ENCODE data around the gene CAMK2A. TPM values are rescaled to one million over a fixed set of nuclear protein-coding genes. Genes with fewer than 3 reads are reported as not detected.

CAMK2A gene
- total and polyA plus RNA-seq, 2 of the 4 experiments (the other 2 are of a cell fraction), result 0.18 to 0.19 TPM

DNA sequence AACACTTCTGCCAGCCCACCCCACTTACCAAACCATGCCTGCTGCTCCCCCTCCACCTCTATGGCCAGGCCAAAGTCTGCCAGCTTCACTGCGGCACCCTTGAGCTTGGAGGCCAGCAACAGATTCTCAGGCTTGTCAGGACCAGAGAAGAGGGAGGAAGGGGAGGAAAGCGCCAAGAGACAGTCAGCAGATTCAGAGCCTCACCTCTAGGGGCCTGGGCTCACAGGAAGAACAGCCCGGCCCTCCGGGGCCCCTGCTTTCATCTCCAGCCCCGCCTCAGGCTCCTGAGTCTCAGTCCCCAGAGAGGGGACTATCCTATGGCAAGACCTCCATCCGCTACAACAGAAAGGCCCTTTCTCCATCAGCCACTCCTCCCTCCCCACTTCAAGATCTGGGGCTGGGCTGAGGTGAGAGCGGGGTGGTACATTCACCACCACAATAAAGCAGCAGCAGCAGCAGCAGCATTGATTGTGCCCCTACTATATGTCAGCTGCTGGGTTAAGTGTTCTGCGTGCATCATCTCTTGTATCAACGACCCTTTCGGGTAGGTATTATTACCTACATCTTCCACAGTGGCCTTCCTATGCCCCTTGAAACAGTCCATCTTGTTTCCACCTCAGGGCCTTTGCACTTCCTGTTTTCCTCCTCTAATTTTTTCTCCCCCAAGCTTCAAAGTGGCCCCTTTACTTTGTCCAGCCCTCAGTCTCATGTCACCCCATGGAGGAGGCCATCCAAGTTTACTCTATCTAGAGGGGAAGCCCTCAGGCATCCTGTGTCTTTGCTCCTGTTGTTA, 36.0 kb downstream of the CAMK2A start:
- no peak overlapping the region for H4K91ac ChIP-seq (ENCODE audit: insufficient read depth, low read depth, low read length)

More for the DNA sequence above, 36.0 kb downstream of the CAMK2A start:
- Histone ChIP-seq H4K5ac (ENCODE audit: low read depth, low read length) (no peak overlapping the region), H3K9me3 (ENCODE audit: control insufficient read depth, insufficient read depth, low read length) (no peaks in the 10 kb centered on the region), H3K79me1 (ENCODE audit: low read depth in 1 of 2, low read length in 2 of 2) (no peaks in the 10 kb centered on the region), H3K4me2 (ENCODE audit: low read depth, low read length) (no peak overlapping the region), H2BK120ac (ENCODE audit: low read depth, low read length) (no peak overlapping the region), H3K4ac (ENCODE audit: low read depth, low read length) (no peak overlapping the region), H2AK9ac (replicated peaks; ENCODE audit: low read depth, low read length, poor library complexity) (no peak overlapping the region), H3K56ac (ENCODE audit: extremely low read depth, insufficient read depth, low read length) (no peak overlapping the region), H2BK20ac (ENCODE audit: low read depth, low read length) (no peak overlapping the region), H4K8ac (ENCODE audit: low read depth in 2 of 2, low read length in 2 of 2) (no peak overlapping the region), H3K4me1 (ENCODE audit: control insufficient read depth, insufficient read depth, low read length) (peaks cover 2% of the 10 kb centered on the region; the same call in 1 of the 2 replicates), H3K14ac (replicated peaks; ENCODE audit: low read depth, low read length) (no peak overlapping the region), H2AK5ac (ENCODE audit: low read depth, low read length) (no peak overlapping the region), H3K23ac (ENCODE audit: low read depth, low read length) (no peak overlapping the region), H3K36me3 (ENCODE audit: control insufficient read depth, insufficient read depth, low read length) (no peaks in the 10 kb centered on the region), H2BK15ac (ENCODE audit: low read depth, low read length) (no peak overlapping the region), H3K18ac (ENCODE audit: low read depth, low read length) (no peak overlapping the region), H3K9me1 (ENCODE audit: insufficient read depth, low read length) (no peaks in the 10 kb centered on the region), H2AFZ (replicated peaks; ENCODE audit: low read length, poor library complexity) (no peak overlapping the region), H3K27me3 (ENCODE audit: control insufficient read depth, insufficient read depth, low read length) (no peaks in the 10 kb centered on the region; the same call in 1 of the 2 replicates), H3K27ac (ENCODE audit: insufficient read depth, low read length) (no peak overlapping the region), H3K4me3 (ENCODE audit: insufficient read depth, low read depth, low read length) (no peak overlapping the region), H3K9ac (ENCODE audit: low read depth, low read length) (no peak overlapping the region), H2BK5ac (ENCODE audit: low read depth, low read length, poor library complexity, severe bottlenecking) (no peak overlapping the region), H4K20me1 (ENCODE audit: insufficient read depth, low read length) (no peaks in the 10 kb centered on the region)
- DNase-seq (no peak), ATAC-seq (ENCODE audit: low read depth) (no peak)
- in situ Hi-C loops (cut with MboI; ENCODE audit: low sequenced_read_pairs) (no loop called here), intact Hi-C loops (cut with micrococcal nuclease) (no loop called here), dilution Hi-C loops (cut with HindIII; ENCODE audit: low sequenced_read_pairs, unreplicated experiment) (no loop called here)
- CTCF ChIA-PET, result no interaction called here
- no TSS peak for BruUV-seq (replicated peaks)
- POLR2A ChIA-PET (ENCODE audit: unreplicated experiment), result no interaction called here
- TF ChIP-seq FOS (IDR thresholded peaks at IDR 0.05; ENCODE audit: low read depth, low read length) (no peak), CHD1 (IDR thresholded peaks at IDR 0.05; ENCODE audit: low read depth, low read length) (no peak), NFE2L2 (IDR thresholded peaks at IDR 0.05; ENCODE audit: low read depth, low read length) (no peak), RAD21 (IDR thresholded peaks at IDR 0.05; ENCODE audit: low read length) (no peak), BHLHE40 (IDR thresholded peaks at IDR 0.05; ENCODE audit: low read depth, low read length) (no peak), MAZ (IDR thresholded peaks at IDR 0.05; ENCODE audit: borderline replicate concordance, low read depth, low read length) (no peak), MAFK (IDR thresholded peaks at IDR 0.05; ENCODE audit: low read depth, low read length) (no peak), SMC3 (IDR thresholded peaks at IDR 0.05; ENCODE audit: low read depth, low read length) (no peak), RFX5 (IDR thresholded peaks at IDR 0.05; ENCODE audit: low read depth, low read length) (no peak)
- TF ChIP-seq, protein P1, sequence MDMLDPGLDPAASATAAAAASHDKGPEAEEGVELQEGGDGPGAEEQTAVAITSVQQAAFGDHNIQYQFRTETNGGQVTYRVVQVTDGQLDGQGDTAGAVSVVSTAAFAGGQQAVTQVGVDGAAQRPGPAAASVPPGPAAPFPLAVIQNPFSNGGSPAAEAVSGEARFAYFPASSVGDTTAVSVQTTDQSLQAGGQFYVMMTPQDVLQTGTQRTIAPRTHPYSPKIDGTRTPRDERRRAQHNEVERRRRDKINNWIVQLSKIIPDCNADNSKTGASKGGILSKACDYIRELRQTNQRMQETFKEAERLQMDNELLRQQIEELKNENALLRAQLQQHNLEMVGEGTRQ (IDR thresholded peaks at IDR 0.05; ENCODE audit: low read depth, low read length), result no peak
- TF ChIP-seq, protein P2, sequence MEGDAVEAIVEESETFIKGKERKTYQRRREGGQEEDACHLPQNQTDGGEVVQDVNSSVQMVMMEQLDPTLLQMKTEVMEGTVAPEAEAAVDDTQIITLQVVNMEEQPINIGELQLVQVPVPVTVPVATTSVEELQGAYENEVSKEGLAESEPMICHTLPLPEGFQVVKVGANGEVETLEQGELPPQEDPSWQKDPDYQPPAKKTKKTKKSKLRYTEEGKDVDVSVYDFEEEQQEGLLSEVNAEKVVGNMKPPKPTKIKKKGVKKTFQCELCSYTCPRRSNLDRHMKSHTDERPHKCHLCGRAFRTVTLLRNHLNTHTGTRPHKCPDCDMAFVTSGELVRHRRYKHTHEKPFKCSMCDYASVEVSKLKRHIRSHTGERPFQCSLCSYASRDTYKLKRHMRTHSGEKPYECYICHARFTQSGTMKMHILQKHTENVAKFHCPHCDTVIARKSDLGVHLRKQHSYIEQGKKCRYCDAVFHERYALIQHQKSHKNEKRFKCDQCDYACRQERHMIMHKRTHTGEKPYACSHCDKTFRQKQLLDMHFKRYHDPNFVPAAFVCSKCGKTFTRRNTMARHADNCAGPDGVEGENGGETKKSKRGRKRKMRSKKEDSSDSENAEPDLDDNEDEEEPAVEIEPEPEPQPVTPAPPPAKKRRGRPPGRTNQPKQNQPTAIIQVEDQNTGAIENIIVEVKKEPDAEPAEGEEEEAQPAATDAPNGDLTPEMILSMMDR (conservative IDR thresholded peaks at IDR 0.05; ENCODE audit: low read depth, low read length), result no peak
- TF ChIP-seq, protein P3, sequence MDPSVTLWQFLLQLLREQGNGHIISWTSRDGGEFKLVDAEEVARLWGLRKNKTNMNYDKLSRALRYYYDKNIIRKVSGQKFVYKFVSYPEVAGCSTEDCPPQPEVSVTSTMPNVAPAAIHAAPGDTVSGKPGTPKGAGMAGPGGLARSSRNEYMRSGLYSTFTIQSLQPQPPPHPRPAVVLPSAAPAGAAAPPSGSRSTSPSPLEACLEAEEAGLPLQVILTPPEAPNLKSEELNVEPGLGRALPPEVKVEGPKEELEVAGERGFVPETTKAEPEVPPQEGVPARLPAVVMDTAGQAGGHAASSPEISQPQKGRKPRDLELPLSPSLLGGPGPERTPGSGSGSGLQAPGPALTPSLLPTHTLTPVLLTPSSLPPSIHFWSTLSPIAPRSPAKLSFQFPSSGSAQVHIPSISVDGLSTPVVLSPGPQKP (IDR thresholded peaks at IDR 0.05; ENCODE audit: borderline replicate concordance, low read depth, low read length), result no peak
- 89% methylated on average over 5 of the region's 10 CpGs; no CpG with 5 or more reads in 1 of the 2 experiments for WGBS, 2 experiments (ENCODE audit: extremely low coverage in 2 of 2, insufficient read length in 1 of 2)

Measured in IMR-90 (cell line).